Glutamatergic neuron (in vitro differentiated cells): ENCODE results near the gene FAM3D. TPM values are rescaled to one million over a fixed set of nuclear protein-coding genes. Genes with fewer than 3 reads are reported as not detected.
"Not testable (repeated sequence)": the region's sequence is repeated elsewhere in the genome, so short reads cannot be mapped to it uniquely, and the experiment has no call there.

ENCODE experiments used
- DNase-seq: peaks from one replicate; pipeline ENCODE4 v3.0.0; 2022
- H3K27ac Mint-ChIP-seq: one replicate; pipeline ENCODE4 v1.8.0; 2020; ENCODE audit warnings: mild to moderate bottlenecking, mixed read lengths, inconsistent platforms; ENCODE audit not compliant: unreplicated experiment
- H3K27me3 Mint-ChIP-seq: one replicate; pipeline ENCODE4 v1.8.0; 2020; ENCODE audit warnings: mild to moderate bottlenecking, moderate library complexity, mixed read lengths, inconsistent platforms; ENCODE audit not compliant: unreplicated experiment
- H3K36me3 Mint-ChIP-seq: one replicate; pipeline ENCODE4 v1.8.0; 2020; ENCODE audit warnings: mild to moderate bottlenecking, mixed read lengths, inconsistent platforms; ENCODE audit not compliant: unreplicated experiment
- H3K4me1 Mint-ChIP-seq: one replicate; pipeline ENCODE4 v1.8.0; 2020; ENCODE audit warnings: mild to moderate bottlenecking, low read depth, mixed read lengths, inconsistent platforms; ENCODE audit not compliant: unreplicated experiment
- H3K4me3 Mint-ChIP-seq: one replicate; pipeline ENCODE4 v1.8.0; 2020; ENCODE audit warnings: mild to moderate bottlenecking, mixed read lengths, inconsistent platforms; ENCODE audit not compliant: unreplicated experiment
- H3K9me3 Mint-ChIP-seq: one replicate; pipeline ENCODE4 v1.8.0; 2020; ENCODE audit warnings: mild to moderate bottlenecking, moderate library complexity, mixed read lengths, inconsistent platforms; ENCODE audit not compliant: unreplicated experiment
- CTCF ChIP-seq: fragments of 200-600 bp; sonication (generic); IDR thresholded peaks from one replicate; pipeline ENCODE4 v1.5.0; 2021; ENCODE audit not compliant: partially characterized antibody, unreplicated experiment
- long read RNA-seq: library from polyadenylated mRNA; unstranded; transcript quantifications from one replicate; pipeline ENCODE4 v2.0.0, GENCODE V29; 2020; ENCODE audit not compliant: unreplicated experiment
- total RNA-seq: library from RNA; stranded (reverse); fragmentation: NEBNext Ultra II Directional; extraction: Animal tissue kit (Norgen Biotek cat#: 25700); gene quantifications from one replicate; pipeline ENCODE4 v1.2.1, GENCODE V29; 2021; ENCODE audit not compliant: unreplicated experiment

The FAM3D gene
- not detected for total RNA-seq
- long read RNA-seq, result 0 reads

GRCh38 chr3:58666683-58667082 lies at the start of gene FAM3D:
FAM3D (minus strand) TSS chr3:58666774; CDS start chr3:58655563, 11,211 bp downstream.
- H3K27ac Mint-ChIP-seq, result no peak within 1 kb of the TSS
- DNase-seq, result no peak
- no peak for TF ChIP-seq CTCF
- no peak within 1 kb of the TSS for H3K4me3 Mint-ChIP-seq
- H3K9me3 Mint-ChIP-seq, result no peaks in the 10 kb centered on the region
- H3K27me3 Mint-ChIP-seq, result peaks cover 4% of the 10 kb centered on the region
- peaks cover 4% of the 10 kb centered on the region for H3K36me3 Mint-ChIP-seq
- H3K4me1 Mint-ChIP-seq, result peaks cover 4% of the 10 kb centered on the region

- no peaks in the 10 kb centered on the region for H3K4me1 Mint-ChIP-seq
- DNase-seq, result no peak
- peaks cover 2% of the 10 kb centered on the region for H3K9me3 Mint-ChIP-seq
- H3K4me3 Mint-ChIP-seq, result no peak overlapping the region
- peaks cover 2% of the 10 kb centered on the region for H3K27me3 Mint-ChIP-seq
- no peak overlapping the region for H3K27ac Mint-ChIP-seq
- H3K36me3 Mint-ChIP-seq, result peaks cover 5% of the 10 kb centered on the region
- no peak for TF ChIP-seq CTCF
Observed at GRCh38 chr3:58713715-58714401, 47.3 kb upstream of the FAM3D start.

- Mint-ChIP-seq H3K36me3 (peaks cover 5% of the 10 kb centered on the region), H3K4me3 (no peak overlapping the region), H3K9me3 (peaks cover 2% of the 10 kb centered on the region), H3K4me1 (no peaks in the 10 kb centered on the region), H3K27me3 (no peaks in the 10 kb centered on the region), H3K27ac (no peak overlapping the region)
- no peak for TF ChIP-seq CTCF
- DNase-seq, result no peak
Observed at GRCh38 chr3:58711871-58712270, 45.3 kb upstream of the FAM3D start.

GRCh38 chr3:58708983-58709382 lies 42.4 kb upstream of the FAM3D start:
- not testable (repeated sequence) for H3K4me1 Mint-ChIP-seq, DNase-seq, H3K4me3 Mint-ChIP-seq, H3K27me3 Mint-ChIP-seq, H3K27ac Mint-ChIP-seq, H3K9me3 Mint-ChIP-seq, H3K36me3 Mint-ChIP-seq

- H3K4me1 Mint-ChIP-seq, result no peaks in the 10 kb centered on the region
- DNase-seq, result no peak
- no peaks in the 10 kb centered on the region for H3K9me3 Mint-ChIP-seq
- no peak overlapping the region for H3K4me3 Mint-ChIP-seq
- no peaks in the 10 kb centered on the region for H3K27me3 Mint-ChIP-seq
- TF ChIP-seq CTCF, result no peak
- H3K36me3 Mint-ChIP-seq, result peaks cover 5% of the 10 kb centered on the region
- no peak overlapping the region for H3K27ac Mint-ChIP-seq
Observed at GRCh38 chr3:58708116-58708791, 41.7 kb upstream of the FAM3D start.
